ENCODE data around the gene DNAH7.
"Not testable (repeated sequence)": the region's sequence is repeated elsewhere in the genome, so short reads cannot be mapped to it uniquely, and the experiment has no call there.

Gene DNAH7

GRCh38 chr2:195984923-195985726, 83.5 kb downstream of the DNAH7 start:
- in situ Hi-C loops (cut with HindIII; ENCODE audit: low sequenced_read_pairs) = no loop called here

- in situ Hi-C loops (cut with HindIII; ENCODE audit: low sequenced_read_pairs) = no loop called here
Measured at GRCh38 chr2:195967336-195967735, 101.3 kb downstream of the DNAH7 start.

- in situ Hi-C loops (cut with HindIII; ENCODE audit: low sequenced_read_pairs) = no loop called here
Measured at GRCh38 chr2:195961873-195962272, 106.8 kb downstream of the DNAH7 start.

- in situ Hi-C loops (cut with HindIII; ENCODE audit: low sequenced_read_pairs) = no loop called here
Measured at GRCh38 chr2:195959341-195959740, 109.3 kb downstream of the DNAH7 start.

- in situ Hi-C loops (cut with HindIII; ENCODE audit: low sequenced_read_pairs) = no loop called here
Measured at GRCh38 chr2:195956725-195957124, 111.9 kb downstream of the DNAH7 start.

GRCh38 chr2:195945056-195945455, 123.6 kb downstream of the DNAH7 start:
- in situ Hi-C loops (cut with HindIII; ENCODE audit: low sequenced_read_pairs) = no loop called here

GRCh38 chr2:195937176-195937575, 131.5 kb downstream of the DNAH7 start:
- in situ Hi-C loops (cut with HindIII; ENCODE audit: low sequenced_read_pairs) = no loop called here

GRCh38 chr2:195934484-195934883, 134.2 kb downstream of the DNAH7 start:
- in situ Hi-C loops (cut with HindIII; ENCODE audit: low sequenced_read_pairs) = no loop called here

- in situ Hi-C loops (cut with HindIII; ENCODE audit: low sequenced_read_pairs) = no loop called here
Measured at GRCh38 chr2:195929531-195929930, 139.1 kb downstream of the DNAH7 start.

GRCh38 chr2:195925120-195925519, 143.5 kb downstream of the DNAH7 start:
- in situ Hi-C loops (cut with HindIII; ENCODE audit: low sequenced_read_pairs) = no loop called here

- in situ Hi-C loops (cut with HindIII; ENCODE audit: low sequenced_read_pairs) = no loop called here
Measured at GRCh38 chr2:195923889-195924288, 144.7 kb downstream of the DNAH7 start.

GRCh38 chr2:195917021-195917600, 151.5 kb downstream of the DNAH7 start:
- in situ Hi-C loops (cut with HindIII; ENCODE audit: low sequenced_read_pairs) = not testable (repeated sequence)

- in situ Hi-C loops (cut with HindIII; ENCODE audit: low sequenced_read_pairs) = no loop called here
Measured at GRCh38 chr2:195912079-195912478, 156.6 kb downstream of the DNAH7 start.

- in situ Hi-C loops (cut with HindIII; ENCODE audit: low sequenced_read_pairs) = no loop called here
Measured at GRCh38 chr2:195910570-195910969, 158.1 kb downstream of the DNAH7 start.

- in situ Hi-C loops (cut with HindIII; ENCODE audit: low sequenced_read_pairs) = no loop called here
Measured at GRCh38 chr2:195909926-195910325, 158.7 kb downstream of the DNAH7 start.

- in situ Hi-C loops (cut with HindIII; ENCODE audit: low sequenced_read_pairs) = no loop called here
Measured at GRCh38 chr2:195907474-195907873, 161.2 kb downstream of the DNAH7 start.

- in situ Hi-C loops (cut with HindIII; ENCODE audit: low sequenced_read_pairs) = no loop called here
Measured at GRCh38 chr2:195903956-195904355, 164.7 kb downstream of the DNAH7 start.

GRCh38 chr2:195902857-195903256, 165.8 kb downstream of the DNAH7 start:
- in situ Hi-C loops (cut with HindIII; ENCODE audit: low sequenced_read_pairs) = no loop called here

GRCh38 chr2:195899226-195899625, 169.4 kb downstream of the DNAH7 start:
- in situ Hi-C loops (cut with HindIII; ENCODE audit: low sequenced_read_pairs) = no loop called here

- in situ Hi-C loops (cut with HindIII; ENCODE audit: low sequenced_read_pairs) = no loop called here
Measured at GRCh38 chr2:195898505-195899191, 170.0 kb downstream of the DNAH7 start.

- in situ Hi-C loops (cut with HindIII; ENCODE audit: low sequenced_read_pairs) = no loop called here
Measured at GRCh38 chr2:195891081-195891480, 177.6 kb downstream of the DNAH7 start.

GRCh38 chr2:195879153-195879552, 189.5 kb downstream of the DNAH7 start:
- in situ Hi-C loops (cut with HindIII; ENCODE audit: low sequenced_read_pairs) = no loop called here

Data from endothelial cell of hepatic sinusoid (primary cell).